HG02981 (cell line): ENCODE data around the gene PARP2.
"Not testable (repeated sequence)": the region's sequence is repeated elsewhere in the genome, so short reads cannot be mapped to it uniquely, and the experiment has no call there.

Experiments
- ATAC-seq: cut with Tn5 transposase; IDR thresholded peaks from one replicate; pipeline ENCODE4 v1.9.1; 2021; ENCODE audit warnings: mild to moderate bottlenecking, moderate library complexity; ENCODE audit not compliant: unreplicated experiment

Gene PARP2, protein sequence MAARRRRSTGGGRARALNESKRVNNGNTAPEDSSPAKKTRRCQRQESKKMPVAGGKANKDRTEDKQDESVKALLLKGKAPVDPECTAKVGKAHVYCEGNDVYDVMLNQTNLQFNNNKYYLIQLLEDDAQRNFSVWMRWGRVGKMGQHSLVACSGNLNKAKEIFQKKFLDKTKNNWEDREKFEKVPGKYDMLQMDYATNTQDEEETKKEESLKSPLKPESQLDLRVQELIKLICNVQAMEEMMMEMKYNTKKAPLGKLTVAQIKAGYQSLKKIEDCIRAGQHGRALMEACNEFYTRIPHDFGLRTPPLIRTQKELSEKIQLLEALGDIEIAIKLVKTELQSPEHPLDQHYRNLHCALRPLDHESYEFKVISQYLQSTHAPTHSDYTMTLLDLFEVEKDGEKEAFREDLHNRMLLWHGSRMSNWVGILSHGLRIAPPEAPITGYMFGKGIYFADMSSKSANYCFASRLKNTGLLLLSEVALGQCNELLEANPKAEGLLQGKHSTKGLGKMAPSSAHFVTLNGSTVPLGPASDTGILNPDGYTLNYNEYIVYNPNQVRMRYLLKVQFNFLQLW

DNA sequence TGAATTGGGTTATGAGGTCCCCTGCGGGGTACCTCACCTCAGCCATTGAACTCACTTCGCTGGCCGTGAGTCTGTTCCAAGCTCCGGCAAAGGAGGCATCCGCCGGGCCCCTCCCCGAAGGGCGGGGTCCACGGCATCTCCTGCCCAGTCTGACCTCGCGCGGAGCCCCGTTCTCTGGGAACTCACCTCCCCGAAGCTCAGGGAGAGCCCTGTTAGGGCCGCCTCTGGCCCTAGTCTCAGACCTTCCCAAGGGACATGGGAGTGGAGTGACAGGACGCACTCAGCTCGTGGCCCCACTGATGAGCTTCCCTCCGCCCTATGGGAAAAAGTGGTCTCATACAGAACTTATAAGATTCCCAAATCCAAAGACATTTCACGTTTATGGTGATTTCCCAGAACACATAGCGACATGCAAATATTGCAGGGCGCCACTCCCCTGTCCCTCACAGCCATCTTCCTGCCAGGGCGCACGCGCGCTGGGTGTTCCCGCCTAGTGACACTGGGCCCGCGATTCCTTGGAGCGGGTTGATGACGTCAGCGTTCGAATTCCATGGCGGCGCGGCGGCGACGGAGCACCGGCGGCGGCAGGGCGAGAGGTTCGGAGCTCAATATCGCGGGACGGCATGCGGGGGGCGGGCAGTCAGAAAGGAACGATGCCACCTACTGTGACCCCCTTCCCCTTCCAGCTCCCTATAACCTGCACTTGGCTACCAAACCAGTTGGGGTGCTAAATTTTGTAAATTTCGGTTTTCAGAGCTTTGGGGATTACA is at the start of gene PARP2:
TSS of gene PARP2 (plus strand) at position 544 of the 770 bp plus-strand sequence. CDS start at position 551, 7 bp downstream.
- ATAC-seq = peak; percentile 90

DNA sequence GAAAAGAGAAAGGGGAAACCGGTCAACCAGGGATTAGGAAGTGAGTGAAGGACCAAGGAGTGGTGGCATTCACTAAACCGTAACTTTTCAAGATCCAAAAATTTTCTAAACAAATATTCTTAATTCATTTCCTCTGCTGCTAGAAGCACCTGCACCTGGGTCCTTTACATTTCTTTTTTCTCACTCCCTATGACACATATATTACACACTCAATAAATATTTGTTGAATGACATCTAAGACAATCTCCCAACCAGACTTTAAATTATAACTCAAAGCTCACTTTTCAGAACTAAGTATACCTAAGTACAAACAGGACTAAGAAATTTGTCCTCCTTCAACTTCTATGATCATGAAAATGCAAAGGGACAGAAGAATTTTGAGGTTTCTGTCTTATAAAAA is 48.8 kb upstream of the PARP2 start:
- ATAC-seq = no peak

DNA sequence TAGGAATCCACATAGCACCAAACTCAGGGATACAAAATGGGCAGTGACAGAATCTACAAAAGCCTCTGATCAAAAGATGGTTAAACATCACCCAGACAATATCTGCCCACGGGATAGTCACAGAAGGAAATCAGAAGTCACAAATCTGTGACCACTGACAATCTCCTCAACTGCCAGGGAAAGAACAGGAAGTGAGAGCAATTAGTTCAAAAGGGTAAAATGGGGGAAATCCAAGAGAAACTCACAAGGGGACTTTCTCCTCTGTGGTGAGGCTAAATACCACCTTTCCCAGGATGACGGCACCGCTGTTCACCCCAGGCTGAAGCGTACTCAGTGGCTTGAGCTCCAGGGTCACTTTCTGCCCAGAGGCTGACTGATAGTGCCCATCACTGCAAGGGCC is 48.4 kb upstream of the PARP2 start:
- ATAC-seq = peak; percentile 81

DNA sequence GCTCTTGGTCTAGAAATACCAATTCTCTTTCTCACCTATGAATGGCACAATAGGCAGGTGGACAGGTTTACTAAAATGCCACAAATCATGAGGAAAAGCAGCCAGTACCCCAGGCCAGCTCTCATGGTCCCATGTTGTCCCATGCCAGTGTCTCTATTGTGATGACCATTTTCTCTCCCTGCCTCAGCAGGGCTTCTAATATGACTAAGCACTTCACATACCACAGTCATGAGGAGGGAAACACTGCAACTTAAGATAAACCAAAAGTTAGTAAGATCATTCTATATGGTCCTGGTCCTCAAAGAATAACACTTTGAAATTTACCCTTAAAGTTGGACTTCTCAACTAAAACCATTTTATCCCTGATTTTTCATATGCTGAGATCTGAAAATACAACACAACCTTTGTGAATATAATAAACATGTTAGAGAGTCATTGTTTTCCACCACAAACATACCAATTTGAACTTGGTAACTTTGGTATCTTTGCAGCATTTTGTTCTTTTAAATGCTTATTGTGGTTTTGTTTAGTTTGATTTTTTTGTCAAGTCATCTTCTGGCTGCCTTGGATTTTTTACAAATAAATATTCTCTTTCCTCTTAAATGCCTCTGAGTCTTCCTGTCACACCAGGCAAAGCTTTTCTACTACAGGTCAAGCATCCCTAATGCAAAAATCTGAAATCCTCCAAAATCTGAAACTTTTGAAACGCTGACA is 41.2 kb upstream of the PARP2 start:
- ATAC-seq = no peak

DNA sequence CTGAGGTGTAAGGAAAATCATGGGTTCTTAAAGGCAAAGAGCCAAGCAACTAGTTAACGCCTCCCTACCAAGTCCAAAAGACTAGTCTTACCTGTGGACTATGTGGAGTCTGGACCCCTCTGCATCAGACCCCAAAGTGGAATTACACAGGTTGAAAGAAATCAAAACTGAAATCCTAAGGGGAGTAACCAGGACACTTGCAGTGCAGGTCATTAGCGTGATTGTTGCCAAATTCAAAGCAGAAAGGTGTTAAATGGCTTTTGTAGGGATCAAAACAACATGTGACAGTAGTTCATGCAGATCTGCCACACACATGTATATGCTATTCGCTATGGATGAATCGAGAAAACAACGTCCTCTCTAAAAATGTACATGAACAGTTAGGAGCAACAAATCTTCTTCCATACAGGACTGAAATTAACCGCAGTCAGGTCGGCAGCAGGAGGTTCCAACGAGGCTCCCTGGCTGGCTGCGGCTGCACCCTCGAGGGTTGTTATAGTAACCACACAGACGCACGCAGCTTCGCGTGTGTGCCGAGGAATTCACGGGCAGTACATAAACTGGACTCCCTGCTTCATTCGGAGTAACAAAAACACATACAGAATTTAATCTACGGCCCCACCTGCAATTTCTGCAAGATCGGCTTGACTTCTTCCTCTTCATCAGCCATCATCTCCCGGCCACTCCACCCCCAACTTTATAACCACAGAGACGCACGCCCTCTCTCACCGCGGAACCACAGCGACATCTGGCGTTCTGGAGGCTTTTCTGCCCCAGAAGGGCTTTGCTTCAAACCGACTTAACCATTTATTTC is 38.0 kb upstream of the PARP2 start, which contains the start of gene TTC5:
TSS of gene TTC5 (minus strand) at position 687 of the 814 bp plus-strand sequence. CDS start at position 673, 14 bp downstream.
- ATAC-seq = peak; percentile 95

DNA sequence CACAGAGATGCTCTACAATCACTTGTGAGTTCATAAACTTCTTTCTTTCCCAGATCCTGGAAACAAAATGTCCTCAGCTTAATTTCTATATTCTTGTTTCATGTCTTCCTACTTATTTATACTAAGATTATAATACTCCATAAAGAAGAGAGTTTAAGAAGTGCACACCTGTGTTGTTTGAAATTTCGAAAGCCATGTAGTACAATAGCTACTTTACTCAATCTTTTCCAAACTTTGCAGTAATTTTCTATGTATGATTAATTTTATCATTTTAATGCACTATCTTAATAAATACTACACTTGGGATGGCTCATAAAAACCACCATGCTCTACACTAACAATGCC is 37.4 kb upstream of the PARP2 start:
- no peak for ATAC-seq

DNA sequence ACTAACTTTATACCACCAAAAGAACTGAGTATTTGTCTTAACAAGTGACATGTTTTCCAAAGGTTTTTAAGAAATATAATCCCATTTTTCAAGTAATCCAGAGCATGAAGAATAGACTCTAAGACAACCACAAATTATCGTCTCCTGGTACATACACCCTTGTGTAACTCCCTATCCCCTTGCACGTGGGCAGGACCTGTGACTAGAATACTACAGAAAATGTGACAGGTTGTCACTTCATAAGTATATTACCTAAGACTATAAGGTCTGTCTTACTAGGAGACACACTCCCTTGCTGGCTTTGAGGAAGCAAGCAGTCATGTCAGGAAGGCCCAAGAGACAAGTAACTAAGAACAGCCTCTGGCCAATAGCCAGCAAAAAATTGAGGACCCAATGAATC is 29.4 kb upstream of the PARP2 start:
- ATAC-seq = no peak

DNA sequence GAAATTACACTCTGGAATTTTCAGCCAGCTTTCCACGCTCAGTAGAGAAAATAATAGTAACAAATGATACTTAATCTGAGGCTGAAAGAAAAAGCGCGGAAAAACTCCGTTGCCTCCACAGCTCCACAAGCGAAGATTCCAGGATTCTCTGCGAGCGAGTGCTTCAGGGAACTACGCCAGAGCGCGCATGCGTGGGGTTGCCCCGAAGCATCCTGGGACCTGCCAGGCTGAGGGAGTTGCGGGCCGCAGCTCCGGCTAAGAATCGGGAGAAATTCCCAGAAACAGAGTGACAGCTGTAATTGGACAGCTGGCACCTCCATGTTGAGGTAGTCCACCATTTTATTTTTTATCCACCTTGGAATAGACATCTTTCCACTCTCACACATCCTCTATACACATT is 25.7 kb upstream of the PARP2 start:
- no peak for ATAC-seq

DNA sequence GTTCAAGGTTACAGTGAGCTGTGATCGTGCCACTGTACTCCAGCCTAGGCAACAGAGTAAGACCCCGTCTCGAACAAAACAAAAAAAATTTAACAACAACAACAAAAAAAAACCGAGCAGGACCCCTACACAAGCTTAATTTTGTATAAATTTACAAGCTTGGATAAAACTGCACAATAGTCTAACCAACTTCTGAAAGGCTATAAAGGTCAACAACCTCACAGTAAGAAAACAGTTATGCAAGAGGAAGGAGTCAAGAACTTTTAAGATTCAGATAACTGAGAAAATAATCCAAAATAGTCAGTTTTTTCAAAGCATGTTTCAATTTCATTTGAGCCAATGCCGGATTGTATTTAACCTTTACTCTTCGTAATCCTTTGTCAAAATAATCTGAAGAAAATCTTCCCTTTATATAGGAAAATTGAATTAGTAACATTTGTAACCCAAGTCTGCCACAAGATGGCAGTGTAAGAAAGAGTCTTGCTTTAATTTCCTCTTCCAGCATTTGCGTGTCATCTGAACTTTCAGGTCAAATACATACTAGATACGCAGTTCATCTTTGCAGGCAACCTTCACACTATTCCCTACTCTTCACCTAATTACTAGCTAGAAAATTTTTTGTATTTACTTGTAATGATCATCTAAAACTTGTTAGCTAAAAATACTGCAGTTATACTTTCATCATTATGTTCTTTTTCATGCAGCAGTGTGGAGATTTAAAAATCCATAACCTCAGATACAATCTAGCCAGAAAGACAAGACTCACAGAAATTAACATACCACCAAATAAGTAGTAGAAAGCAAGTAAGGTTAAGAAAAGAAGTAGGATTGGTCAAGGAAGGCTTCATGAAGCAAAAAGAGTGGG is 16.2 kb upstream of the PARP2 start:
- no peak for ATAC-seq

DNA sequence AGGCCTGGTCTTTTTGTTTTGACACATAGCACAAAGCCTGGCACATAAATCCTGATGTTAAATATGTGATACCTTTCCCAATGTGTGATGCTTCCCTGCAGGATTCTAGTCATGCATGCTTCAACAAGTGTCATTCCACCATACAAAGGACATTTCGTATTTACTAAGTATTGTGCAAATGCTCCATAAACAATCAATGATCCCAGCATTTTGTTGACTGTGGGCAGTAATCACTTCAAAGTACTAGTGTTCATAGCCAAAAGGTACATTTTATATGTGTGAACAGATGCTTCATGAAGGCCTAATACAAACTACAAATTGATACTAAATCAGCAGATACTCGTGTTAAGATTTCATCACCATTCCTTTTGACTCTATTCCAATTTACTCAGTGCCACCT is 14.7 kb upstream of the PARP2 start:
- no peak for ATAC-seq

DNA sequence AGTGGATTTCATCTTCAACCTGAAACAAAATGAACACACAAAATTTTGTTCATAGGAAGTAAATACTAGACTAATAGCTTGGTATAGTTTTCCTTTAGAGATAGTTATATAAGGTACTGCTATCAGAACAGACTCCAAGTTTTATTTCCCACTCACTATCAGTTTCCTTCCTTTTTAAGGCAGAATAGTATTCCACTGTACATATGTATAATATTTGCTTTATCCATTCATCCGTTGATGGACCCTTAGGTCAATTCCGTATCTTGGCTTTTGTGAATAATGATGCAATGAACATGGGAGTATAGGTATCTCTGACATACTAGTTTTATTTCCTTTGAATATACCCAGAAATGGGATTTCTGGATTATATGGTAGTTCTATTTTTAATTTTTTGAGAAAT is 14.1 kb upstream of the PARP2 start:
- ATAC-seq = no peak

DNA sequence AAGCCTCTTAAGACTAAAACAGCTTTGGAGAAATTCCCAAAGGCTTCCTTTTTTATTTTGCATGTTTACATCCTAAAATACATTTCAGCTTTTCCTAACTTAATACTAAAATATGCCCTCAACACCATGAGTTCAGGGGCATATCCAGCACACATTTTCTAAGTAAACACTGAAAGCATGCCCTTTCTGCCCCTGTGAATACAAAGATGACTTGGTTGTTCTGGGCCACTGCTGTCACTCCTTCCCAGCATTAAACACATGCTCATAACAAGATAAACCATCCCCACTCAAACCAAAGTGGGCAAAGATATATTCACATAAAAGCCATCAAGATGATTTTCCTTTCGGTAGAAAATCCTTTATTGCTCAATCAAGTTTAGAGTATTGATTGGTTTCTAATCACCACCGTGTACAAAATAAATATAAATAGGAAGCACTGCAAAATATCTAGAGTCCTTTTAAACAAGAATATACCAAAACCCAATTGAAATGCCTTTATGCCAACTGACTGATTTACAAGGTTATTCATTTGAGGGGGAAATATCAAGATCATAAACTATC is 12.3 kb upstream of the PARP2 start:
- ATAC-seq = no peak

DNA sequence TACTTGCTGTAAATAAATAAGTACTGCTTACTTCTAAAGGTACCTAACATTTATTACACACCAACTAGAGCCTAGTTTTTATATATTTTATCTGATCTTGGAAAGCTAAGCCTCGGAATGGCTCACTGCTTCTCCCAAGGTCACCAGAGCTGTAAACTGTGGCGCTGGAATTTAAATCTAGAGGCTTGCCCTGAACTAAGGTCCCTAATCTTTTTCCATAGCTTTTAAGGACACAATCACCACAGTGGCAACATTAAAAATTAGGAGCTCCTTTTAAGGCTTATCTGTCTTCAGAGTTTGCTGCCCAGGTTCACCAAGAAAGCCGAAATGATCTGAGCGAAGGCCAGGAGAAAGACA is 11.0 kb upstream of the PARP2 start:
- ATAC-seq = no peak

DNA sequence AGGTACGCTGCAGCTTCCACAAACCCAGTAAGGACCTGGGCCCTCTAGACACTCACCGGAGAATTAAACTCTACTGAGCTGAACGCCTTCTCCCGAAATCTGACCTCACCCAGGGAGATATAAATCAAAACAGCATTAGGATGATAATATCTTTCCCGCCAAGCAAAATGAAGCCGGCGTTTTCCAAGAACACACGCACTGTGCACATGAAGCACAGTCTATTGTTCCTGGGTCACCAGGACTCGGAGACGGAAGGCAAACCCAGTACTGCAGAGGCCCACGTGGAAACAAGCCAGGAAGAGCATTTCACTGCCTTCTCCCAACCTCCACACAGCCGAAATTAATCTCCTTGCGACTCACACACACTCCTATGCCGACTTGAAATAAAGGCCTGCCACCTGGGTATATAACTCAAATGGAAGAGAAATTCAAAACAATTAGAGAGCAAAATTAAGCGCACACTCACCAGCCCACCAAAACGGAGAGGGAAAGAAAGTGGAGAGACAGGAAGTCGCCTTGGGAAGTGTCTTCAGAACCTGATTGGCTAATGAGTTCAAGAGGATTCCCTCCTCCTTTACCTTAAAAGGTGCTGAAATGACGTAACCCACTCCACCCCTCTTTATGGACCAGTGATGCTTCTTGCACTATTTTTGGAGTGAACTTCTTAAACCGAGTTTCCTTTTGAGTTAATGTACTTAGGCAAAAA is 10.5 kb upstream of the PARP2 start, which contains the start of gene CCNB1IP1:
TSS of gene CCNB1IP1 (minus strand) at position 492 of the 706 bp plus-strand sequence. CDS start 16,756 bp downstream, outside the sequence.
- peak; percentile 94 for ATAC-seq

DNA sequence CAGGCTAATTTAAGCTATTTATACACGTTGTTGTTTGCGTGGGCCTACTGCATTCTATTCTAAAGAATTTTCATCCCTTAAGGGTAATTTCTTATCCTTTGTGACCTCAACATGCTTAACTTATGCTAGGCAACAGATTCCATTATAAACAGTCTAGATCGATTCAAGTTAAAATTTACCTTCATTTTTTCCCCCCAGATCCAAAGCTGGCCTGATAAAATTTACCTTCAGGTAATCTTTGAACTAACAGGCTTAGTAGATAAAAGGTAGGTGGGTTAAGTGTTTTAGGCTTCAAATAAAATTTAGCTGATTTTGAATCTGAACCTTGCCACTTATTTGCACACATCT is 10.0 kb upstream of the PARP2 start:
- peak; percentile 5 for ATAC-seq

DNA sequence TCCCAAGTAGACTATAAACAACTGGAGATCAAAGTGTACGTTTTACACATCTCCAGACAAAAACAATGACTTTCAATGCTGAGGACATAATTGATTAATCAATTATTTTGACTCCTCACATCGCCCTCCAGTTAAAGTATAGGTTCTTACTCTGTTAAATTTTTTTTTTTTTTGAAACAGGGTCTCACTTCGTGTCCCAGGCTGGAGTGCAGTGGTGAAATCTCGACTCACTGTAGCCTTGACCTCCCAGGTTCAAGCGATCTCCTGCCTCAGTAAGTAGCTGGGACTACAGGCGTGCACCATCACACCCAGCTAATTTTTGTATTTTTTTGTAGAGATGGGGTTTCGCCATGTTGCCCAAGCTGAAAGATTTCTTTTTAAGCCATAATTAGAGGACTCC is 9.4 kb upstream of the PARP2 start:
- ATAC-seq = no peak

DNA sequence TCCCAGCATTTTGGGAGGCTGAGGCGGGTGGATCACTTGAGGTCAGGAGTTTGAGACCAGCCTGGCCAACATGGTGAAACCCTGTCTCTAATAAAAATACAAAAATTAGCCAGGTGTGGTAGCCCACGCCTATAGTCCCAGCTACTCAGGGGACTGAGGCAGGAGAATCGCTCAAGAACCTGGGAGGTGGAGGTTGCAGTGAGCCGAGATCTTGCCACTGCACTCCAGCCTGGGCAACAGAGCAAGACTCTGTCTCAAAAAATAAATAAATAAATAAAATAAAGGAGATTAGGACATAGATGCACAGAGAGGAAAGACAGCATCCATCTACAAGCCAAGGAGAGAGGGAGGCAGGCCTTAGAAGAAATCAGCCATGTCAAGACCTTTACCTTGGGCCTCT is 2.4 kb upstream of the PARP2 start:
- ATAC-seq = not testable (repeated sequence)

DNA sequence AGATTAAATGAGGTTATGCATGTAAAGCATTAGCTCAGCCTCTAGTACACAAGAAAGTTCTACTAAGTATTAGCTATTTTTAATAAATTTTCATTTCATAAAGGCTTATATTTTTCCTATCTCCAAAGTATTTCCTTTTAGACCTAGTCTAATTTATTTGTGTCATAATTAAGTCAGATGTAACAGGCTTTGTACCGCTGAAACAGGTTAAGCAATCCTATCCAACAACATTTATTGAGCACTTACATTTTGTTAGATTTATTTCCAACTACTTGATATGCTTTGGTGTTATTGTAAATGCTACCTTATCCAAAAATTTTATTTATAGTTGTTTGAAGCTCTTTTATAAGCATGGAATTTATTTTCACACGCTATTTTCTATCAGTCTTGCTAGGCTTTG is 1.8 kb upstream of the PARP2 start:
- ATAC-seq = no peak

DNA sequence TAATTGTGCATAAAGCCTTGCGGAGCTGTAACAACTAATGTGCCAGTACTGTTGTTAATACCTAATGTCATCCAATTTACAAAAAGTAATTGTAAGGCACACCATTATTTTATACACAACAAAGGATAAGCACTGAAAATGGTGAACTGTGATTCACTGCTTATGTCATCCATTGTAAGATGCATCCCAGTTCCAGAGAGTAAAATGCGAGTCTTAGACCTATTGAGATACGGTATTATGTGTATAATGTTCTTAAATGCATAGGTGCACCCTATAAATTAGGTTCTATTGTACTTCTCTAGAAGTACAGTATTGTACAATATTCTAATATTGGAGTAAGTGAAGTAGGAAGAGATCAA is 406 bp downstream of the PARP2 start:
- ATAC-seq = no peak
